OCI-LY7 (cell line): ENCODE data around the gene CDON.

Experiments used
- CTCF ChIP-seq: fragments of 200-600 bp; sonication (generic); conservative IDR thresholded peaks from 2 replicates; pipeline ENCODE4 v1.5.1; 2014; ENCODE audit warnings: mild to moderate bottlenecking, antibody characterized with exemption, low read length, moderate library complexity, mixed read lengths
- EZH2phosphoT487 ChIP-seq: fragments of 200-600 bp; sonication (generic); IDR thresholded peaks from 2 replicates; pipeline ENCODE4 v1.6.1; 2018; ENCODE audit warnings: low read depth, borderline replicate concordance, mild to moderate bottlenecking, mixed run types, antibody characterized with exemption, low read length, moderate library complexity, mixed read lengths

GRCh38 chr11:125924384-125925007 is 138.2 kb downstream of the CDON start:
- TF ChIP-seq CTCF (no peak), EZH2phosphoT487 (no peak)
